Measurements from ENCODE around the gene SFXN3. TPM values are rescaled to one million over a fixed set of nuclear protein-coding genes. Genes with fewer than 3 reads are reported as not detected.
"Not testable (repeated sequence)": the region's sequence is repeated elsewhere in the genome, so short reads cannot be mapped to it uniquely, and the experiment has no call there.

Gene SFXN3
- total and polyA plus RNA-seq, 8 donors = 9.9 to 60.4 (median 20.6) TPM

DNA sequence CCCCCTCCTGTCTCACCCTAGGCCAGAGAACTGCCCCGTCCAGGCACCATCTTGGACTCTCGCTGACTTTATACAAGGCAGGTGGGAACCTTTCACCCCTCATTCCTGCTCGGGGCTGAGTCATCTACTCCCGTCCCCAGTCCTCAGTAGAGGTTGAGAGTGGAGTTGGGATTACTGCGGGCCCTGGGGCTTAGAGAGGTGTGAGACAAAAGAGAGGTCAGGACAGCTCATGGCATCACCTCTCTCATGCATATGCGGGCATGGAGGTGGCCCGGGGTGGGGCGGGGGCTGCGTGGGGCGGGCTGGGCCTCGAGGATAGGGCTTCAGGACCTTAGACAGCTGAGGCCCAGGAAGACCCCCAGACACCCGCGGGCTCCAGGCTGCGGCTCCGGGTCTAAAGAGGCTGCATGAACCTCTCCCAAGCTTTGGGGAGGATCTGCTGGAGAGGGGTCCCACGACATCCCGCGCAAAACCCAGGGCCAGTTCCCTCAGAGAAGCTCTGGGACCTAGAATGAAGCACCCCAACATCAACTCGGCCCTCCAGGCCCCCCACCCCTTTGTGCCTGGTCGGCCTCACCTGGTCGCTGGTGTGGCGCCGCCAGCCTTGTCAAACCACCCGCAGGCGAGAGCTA, 422 bp upstream of the SFXN3 start:
- H3K4me3 ChIP-seq = peak overlapping the region; percentile 63 to 79 (median 66)

GRCh38 chr10:101031796-101032636, 982 bp downstream of the SFXN3 start:
- intact Hi-C loops (cut with DNase I; ENCODE audit: low total_unique reads) = no loop called here
- Histone ChIP-seq H3K36me3 (peaks cover 19 to 27% (median 24%) of the 10 kb centered on the region in 4 donors), H3K27me3 (peaks cover 0 to 18% (median 2%) of the 10 kb centered on the region in 3 donors), H3K27ac (peak overlapping the region; percentile 74 to 98 (median 93)), H3K9me3 (no peaks in the 10 kb centered on the region), H3K4me3 (peak overlapping the region; percentile 63 to 79 (median 66)), H3K4me1 (peaks cover 19 to 40% (median 31%) of the 10 kb centered on the region in 4 donors)
- peak; percentile 79 to 94 for DNase-seq
- 0 to 1% (median 0%) methylated on average over 27 to 47 of the region's 47 CpGs for WGBS, 5 donors
- TF ChIP-seq EP300 (IDR thresholded peaks at IDR 0.05) (no peak), POLR2AphosphoS5 (IDR thresholded peaks at IDR 0.05) (peak in 1 of 3 donors; percentile 21)

More for the DNA sequence above, 422 bp upstream of the SFXN3 start:
- peaks cover 7 to 13% (median 10%) of the 10 kb centered on the region in 4 donors for H3K36me3 ChIP-seq
- H3K9me3 ChIP-seq = no peaks in the 10 kb centered on the region
- H3K27me3 ChIP-seq = peaks cover 0 to 18% (median 2%) of the 10 kb centered on the region in 3 donors
- WGBS, 5 donors = 7 to 12% (median 10%) methylated on average over 9 to 25 of the region's 25 CpGs
- intact Hi-C loops (cut with DNase I; ENCODE audit: low total_unique reads) = no loop called here
- DNase-seq = peak in 1 of 2 donors; percentile 42
- TF ChIP-seq EP300 (IDR thresholded peaks at IDR 0.05) (no peak), POLR2AphosphoS5 (IDR thresholded peaks at IDR 0.05) (no peak), CTCF (IDR thresholded peaks at IDR 0.05) (no peak), POLR2A (IDR thresholded peaks at IDR 0.05) (no peak)
- H3K27ac ChIP-seq = peak overlapping the region; percentile 74 to 98 (median 93)
- H3K4me1 ChIP-seq = peaks cover 19 to 40% (median 31%) of the 10 kb centered on the region in 4 donors

GRCh38 chr10:101032637-101033224, 1.7 kb downstream of the SFXN3 start:
- Histone ChIP-seq H3K4me1 (peaks cover 19 to 40% (median 31%) of the 10 kb centered on the region in 4 donors), H3K9me3 (no peaks in the 10 kb centered on the region), H3K4me3 (peak overlapping the region; percentile 63 to 79 (median 66)), H3K27ac (peak overlapping the region; percentile 74 to 98 (median 93)), H3K27me3 (peaks cover 0 to 18% (median 2%) of the 10 kb centered on the region in 3 donors), H3K36me3 (peaks cover 26 to 34% (median 31%) of the 10 kb centered on the region in 4 donors)
- TF ChIP-seq CTCF (IDR thresholded peaks at IDR 0.05) = no peak
- TF ChIP-seq POLR2AphosphoS5 (IDR thresholded peaks at IDR 0.05) = peak in 2 of 3 donors; percentile 47 to 67
- intact Hi-C loops (cut with DNase I; ENCODE audit: low total_unique reads) = no loop called here
- DNase-seq = peak; percentile 51 to 87
- 10 to 17% (median 16%) methylated on average over 6 of the region's 6 CpGs for WGBS, 5 donors

DNA sequence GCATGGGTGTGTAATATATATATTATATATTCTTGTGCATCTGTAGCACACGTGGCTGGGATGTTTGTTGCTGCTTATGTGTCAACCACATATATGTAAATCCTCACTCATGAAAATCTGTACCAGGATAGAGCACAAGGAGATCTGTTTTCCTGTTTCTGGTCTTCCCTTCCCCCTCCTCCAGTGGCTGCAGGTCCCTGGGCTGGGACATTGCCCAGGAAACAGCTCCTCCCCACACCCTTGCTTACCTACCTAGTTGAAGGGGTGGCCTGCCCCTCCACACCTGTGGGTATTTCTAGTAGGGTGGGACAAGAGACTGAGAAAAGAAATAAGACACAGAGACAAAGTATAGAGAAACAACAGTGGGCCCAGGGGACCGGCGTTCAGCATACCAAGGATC, 2.2 kb downstream of the SFXN3 start:
- Histone ChIP-seq H3K4me3 (peak overlapping the region in 3 of 4 donors; percentile 66 to 79 (median 66)), H3K9me3 (no peaks in the 10 kb centered on the region), H3K27me3 (peaks cover 0 to 18% (median 2%) of the 10 kb centered on the region in 3 donors), H3K27ac (peak overlapping the region in 4 of 5 donors; percentile 91 to 98 (median 94)), H3K4me1 (peaks cover 19 to 40% (median 31%) of the 10 kb centered on the region in 4 donors), H3K36me3 (peaks cover 32 to 39% (median 37%) of the 10 kb centered on the region in 4 donors)
- intact Hi-C loops (cut with DNase I; ENCODE audit: low total_unique reads) = no loop called here
- WGBS, 5 donors = 71 to 83% (median 76%) methylated on average over 3 of the region's 3 CpGs
- DNase-seq = peak in 1 of 2 donors; percentile 39
- TF ChIP-seq EP300 (IDR thresholded peaks at IDR 0.05) (no peak), POLR2AphosphoS5 (IDR thresholded peaks at IDR 0.05) (no peak), CTCF (IDR thresholded peaks at IDR 0.05) (no peak), POLR2A (IDR thresholded peaks at IDR 0.05) (no peak)

GRCh38 chr10:101034404-101034803, 3.4 kb downstream of the SFXN3 start:
- DNase-seq; H3K27me3 ChIP-seq; H3K27ac ChIP-seq; H3K9me3 ChIP-seq; intact Hi-C loops (cut with DNase I; ENCODE audit: low total_unique reads); H3K4me3 ChIP-seq: not testable (repeated sequence)
- Histone ChIP-seq H3K36me3 (peaks cover 34 to 51% (median 48%) of the 10 kb centered on the region in 4 donors), H3K4me1 (peaks cover 19 to 40% (median 31%) of the 10 kb centered on the region in 4 donors)
- WGBS, 5 donors = 81 to 96% (median 91%) methylated on average over 2 to 4 of the region's 4 CpGs
